Sigmoid colon (tissue), 7 donors: ENCODE measurements around the gene COMMD1. TPM values are rescaled to one million over a fixed set of nuclear protein-coding genes. Genes with fewer than 3 reads are reported as not detected.
"Not testable (repeated sequence)": the region's sequence is repeated elsewhere in the genome, so short reads cannot be mapped to it uniquely, and the experiment has no call there.

Experiments used
- DNase-seq: peaks from one replicate; pipeline ENCODE4 v3.0.0-alpha.2; 2019
- H3K27ac ChIP-seq, 4 donors: fragments of 200-600 bp; sonication (generic); one replicate each; pipeline ENCODE4 v1.5.1; 2016 to 2019; ENCODE audit warnings: mild to moderate bottlenecking in 1 of 4
- H3K27me3 ChIP-seq, 3 donors: fragments of 200-600 bp; sonication (generic); one replicate each; pipeline ENCODE4 v1.5.1; 2019; ENCODE audit warnings: mild to moderate bottlenecking in 1 of 3
- H3K36me3 ChIP-seq, 4 donors: fragments of 200-600 bp; sonication (generic); one replicate each; pipeline ENCODE4 v1.5.1; 2016 to 2019
- H3K4me1 ChIP-seq, 4 donors: fragments of 200-600 bp; sonication (generic); one replicate each; pipeline ENCODE4 v1.5.1; 2017 to 2019
- H3K4me3 ChIP-seq, 4 donors: fragments of 200-600 bp; sonication (generic); one replicate each; pipeline ENCODE4 v1.5.1; 2017 to 2019; ENCODE audit warnings: mild to moderate bottlenecking in 2 of 4, moderate library complexity in 1 of 4
- H3K9me3 ChIP-seq, 4 donors: fragments of 200-600 bp in 3 of 4; sonication (generic) in 3 of 4; one replicate each; pipeline versions ENCODE4 v1.5.1 to v1.6.1; 2013 to 2019
- EP300 ChIP-seq, 4 donors: sonication (generic); formaldehyde crosslinking; IDR thresholded peaks; one replicate each; pipeline ENCODE4 v1.6.1; 2017; ENCODE audit warnings: antibody characterized with exemption in 4 of 4
- POLR2A ChIP-seq, 2 donors: fragments of 450-650 bp; IDR thresholded peaks; one replicate each; pipeline ENCODE4 v1.6.1; 2016; ENCODE audit warnings: antibody characterized with exemption in 2 of 2, mild to moderate bottlenecking in 2 of 2, moderate library complexity in 2 of 2
- POLR2AphosphoS5 ChIP-seq, 4 donors: sonication (generic); formaldehyde crosslinking; IDR thresholded peaks; one replicate each; pipeline ENCODE4 v1.6.1; 2017; ENCODE audit warnings: antibody characterized with exemption in 4 of 4
- WGBS, 2 donors: extraction: QIAGEN DNeasy Blood & Tissue Kit; methylation state at CpG; one replicate each; pipeline ENCODE4 v1.1.7; 2013; 5-methylcytosine and 5-hydroxymethylcytosine counted together
- intact Hi-C: fragments of 100-400 bp; cut with DNase I; formaldehyde crosslinking; loops from one replicate; pipeline ENCODE4 v1.15.1; 2023
- polyA plus RNA-seq, 3 donors: library from polyadenylated mRNA; stranded (reverse); fragments of 200-250 nt; gene quantifications; one replicate each; pipeline ENCODE4 v1.2.3, GENCODE V29; 2013
- total RNA-seq, 4 donors: library from RNA; depleted of rRNA; stranded (reverse); fragments of >200 nt; gene quantifications; one replicate each; pipeline ENCODE4 v1.1.0, GENCODE V29; 2016
- TF ChIP-seq, protein P1 (sequence below), 4 experiments: fragments of 450-650 bp in 3 of 4; fragments of 200-600 bp in 1 of 4; IDR thresholded peaks; one replicate each; pipeline ENCODE4 v1.5.1; 2016 to 2019; ENCODE audit warnings: antibody characterized with exemption in 4 of 4, mild to moderate bottlenecking in 3 of 4, moderate library complexity in 2 of 4
- donor health status: healthy with polysubstance abuse.
- donor health status: Bipolar disorder and iron deficiency.
- donor health status: healthy.

Gene COMMD1
- total and polyA plus RNA-seq, 7 donors = 27.2 to 59.2 (median 50.6) TPM

DNA sequence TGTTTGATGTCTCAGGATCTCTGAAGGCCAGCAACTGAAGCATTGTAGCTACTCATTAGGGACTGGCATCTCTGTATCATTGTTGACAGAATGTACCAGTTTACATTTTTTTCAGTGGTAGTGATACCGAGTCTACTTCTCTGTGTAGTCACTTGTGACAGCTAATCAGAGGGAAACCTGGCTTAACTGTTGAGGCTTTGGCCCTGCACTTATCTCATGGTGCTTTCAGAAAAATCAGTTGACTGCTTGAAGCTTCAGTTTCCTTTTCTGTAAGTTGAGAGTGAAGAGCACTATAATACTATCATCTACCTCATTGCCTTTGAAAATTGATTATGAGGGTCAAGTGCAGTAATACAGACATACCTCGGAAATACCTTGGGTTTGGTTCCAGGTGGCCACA, 90.0 kb downstream of the COMMD1 start:
- Histone ChIP-seq H3K27ac (no peak overlapping the region), H3K27me3 (no peaks in the 10 kb centered on the region), H3K9me3 (no peaks in the 10 kb centered on the region), H3K4me3 (no peak overlapping the region), H3K4me1 (no peaks in the 10 kb centered on the region), H3K36me3 (no peaks in the 10 kb centered on the region)
- 27 to 61% methylated on average over 2 of the region's 2 CpGs for WGBS, 2 donors
- no peak for TF ChIP-seq EP300 (IDR thresholded peaks at IDR 0.05)
- TF ChIP-seq POLR2A (IDR thresholded peaks at IDR 0.05) = no peak
- no peak for TF ChIP-seq POLR2AphosphoS5 (IDR thresholded peaks at IDR 0.05)
- TF ChIP-seq, protein P1, sequence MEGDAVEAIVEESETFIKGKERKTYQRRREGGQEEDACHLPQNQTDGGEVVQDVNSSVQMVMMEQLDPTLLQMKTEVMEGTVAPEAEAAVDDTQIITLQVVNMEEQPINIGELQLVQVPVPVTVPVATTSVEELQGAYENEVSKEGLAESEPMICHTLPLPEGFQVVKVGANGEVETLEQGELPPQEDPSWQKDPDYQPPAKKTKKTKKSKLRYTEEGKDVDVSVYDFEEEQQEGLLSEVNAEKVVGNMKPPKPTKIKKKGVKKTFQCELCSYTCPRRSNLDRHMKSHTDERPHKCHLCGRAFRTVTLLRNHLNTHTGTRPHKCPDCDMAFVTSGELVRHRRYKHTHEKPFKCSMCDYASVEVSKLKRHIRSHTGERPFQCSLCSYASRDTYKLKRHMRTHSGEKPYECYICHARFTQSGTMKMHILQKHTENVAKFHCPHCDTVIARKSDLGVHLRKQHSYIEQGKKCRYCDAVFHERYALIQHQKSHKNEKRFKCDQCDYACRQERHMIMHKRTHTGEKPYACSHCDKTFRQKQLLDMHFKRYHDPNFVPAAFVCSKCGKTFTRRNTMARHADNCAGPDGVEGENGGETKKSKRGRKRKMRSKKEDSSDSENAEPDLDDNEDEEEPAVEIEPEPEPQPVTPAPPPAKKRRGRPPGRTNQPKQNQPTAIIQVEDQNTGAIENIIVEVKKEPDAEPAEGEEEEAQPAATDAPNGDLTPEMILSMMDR (IDR thresholded peaks at IDR 0.05) = no peak
- intact Hi-C loops = loop anchor here (2.0 kb wide), 1 partner anchor 415 kb away; no protein-coding TSS in a partner anchor
- no peak for DNase-seq

DNA sequence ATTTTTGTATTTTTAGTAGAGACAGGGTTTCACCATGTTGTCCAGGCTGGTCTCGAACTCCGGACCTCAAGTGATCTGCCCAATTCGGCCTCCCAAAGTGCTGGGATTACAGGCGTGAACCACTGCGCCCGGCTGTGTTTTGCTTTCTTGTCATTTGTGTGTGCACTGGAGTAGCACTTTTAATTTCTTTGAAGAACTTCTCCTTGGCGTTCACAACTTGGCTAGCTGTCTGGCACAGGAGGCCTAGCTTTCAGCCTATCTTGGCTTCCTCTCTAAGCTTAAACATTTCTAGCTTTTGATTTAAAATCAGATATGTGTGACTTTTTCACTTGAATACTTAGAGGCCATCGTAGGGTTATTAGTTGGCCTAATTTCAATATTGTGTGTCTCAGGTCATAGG, 93.0 kb downstream of the COMMD1 start:
- Histone ChIP-seq H3K36me3 (no peaks in the 10 kb centered on the region), H3K27me3 (no peaks in the 10 kb centered on the region), H3K27ac (no peak overlapping the region), H3K4me3 (no peak overlapping the region), H3K4me1 (no peaks in the 10 kb centered on the region), H3K9me3 (no peaks in the 10 kb centered on the region)
- TF ChIP-seq EP300 (IDR thresholded peaks at IDR 0.05) = no peak
- TF ChIP-seq, protein P1 (IDR thresholded peaks at IDR 0.05) = no peak
- WGBS, 2 donors = 94 to 95% methylated on average over 8 of the region's 8 CpGs
- DNase-seq = no peak
- intact Hi-C loops = no loop called here

DNA sequence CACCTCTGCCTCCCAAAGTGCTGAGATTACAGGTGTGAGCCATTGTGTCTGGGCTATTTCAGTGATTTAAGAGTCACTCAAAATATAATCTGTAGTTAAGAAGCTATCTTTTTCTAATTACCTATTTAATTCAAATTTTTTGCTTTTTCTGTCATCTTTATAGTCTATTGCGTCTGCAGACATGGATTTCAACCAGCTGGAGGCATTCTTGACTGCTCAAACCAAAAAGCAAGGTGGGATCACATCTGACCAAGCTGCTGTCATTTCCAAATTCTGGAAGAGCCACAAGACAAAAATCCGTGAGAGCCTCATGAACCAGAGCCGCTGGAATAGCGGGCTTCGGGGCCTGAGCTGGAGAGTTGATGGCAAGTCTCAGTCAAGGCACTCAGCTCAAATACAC, 95.1 kb downstream of the COMMD1 start:
- Histone ChIP-seq H3K4me3 (no peak overlapping the region), H3K4me1 (no peaks in the 10 kb centered on the region), H3K27ac (no peak overlapping the region), H3K36me3 (no peaks in the 10 kb centered on the region), H3K9me3 (no peaks in the 10 kb centered on the region), H3K27me3 (no peaks in the 10 kb centered on the region)
- intact Hi-C loops = no loop called here
- no peak for DNase-seq
- no peak for TF ChIP-seq POLR2AphosphoS5 (IDR thresholded peaks at IDR 0.05)
- TF ChIP-seq, protein P1 (IDR thresholded peaks at IDR 0.05) = no peak
- WGBS, 2 donors = 86 to 98% methylated on average over 5 of the region's 5 CpGs

DNA sequence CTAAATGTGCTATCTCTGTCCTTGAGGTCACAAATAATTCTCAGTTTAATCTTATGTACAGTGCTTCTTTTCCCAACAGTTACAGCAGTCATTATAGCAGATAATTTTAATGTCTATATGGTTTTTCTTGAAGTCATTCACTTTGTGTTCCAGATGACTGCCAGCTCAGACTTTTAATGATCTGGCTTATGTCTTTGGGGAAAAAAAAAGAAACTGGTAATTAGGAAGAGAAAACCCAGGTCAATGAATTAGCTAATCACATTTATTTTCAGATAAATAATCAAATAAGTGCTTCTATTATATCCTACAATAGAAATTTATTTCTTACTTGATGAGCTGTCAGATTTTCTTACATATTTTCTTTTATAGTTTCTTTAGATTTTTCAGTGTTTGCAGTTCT, 96.0 kb downstream of the COMMD1 start:
- H3K4me1 ChIP-seq = peaks cover 0 to 3% (median 3%) of the 10 kb centered on the region in 4 donors
- no peak for DNase-seq
- intact Hi-C loops = no loop called here
- H3K9me3 ChIP-seq = no peaks in the 10 kb centered on the region
- H3K36me3 ChIP-seq = no peaks in the 10 kb centered on the region
- no peak overlapping the region for H3K4me3 ChIP-seq
- no peak for TF ChIP-seq POLR2AphosphoS5 (IDR thresholded peaks at IDR 0.05)
- no peak for TF ChIP-seq EP300 (IDR thresholded peaks at IDR 0.05)
- TF ChIP-seq, protein P1 (IDR thresholded peaks at IDR 0.05) = no peak
- TF ChIP-seq POLR2A (IDR thresholded peaks at IDR 0.05) = no peak
- no peak overlapping the region for H3K27ac ChIP-seq
- H3K27me3 ChIP-seq = no peaks in the 10 kb centered on the region

DNA sequence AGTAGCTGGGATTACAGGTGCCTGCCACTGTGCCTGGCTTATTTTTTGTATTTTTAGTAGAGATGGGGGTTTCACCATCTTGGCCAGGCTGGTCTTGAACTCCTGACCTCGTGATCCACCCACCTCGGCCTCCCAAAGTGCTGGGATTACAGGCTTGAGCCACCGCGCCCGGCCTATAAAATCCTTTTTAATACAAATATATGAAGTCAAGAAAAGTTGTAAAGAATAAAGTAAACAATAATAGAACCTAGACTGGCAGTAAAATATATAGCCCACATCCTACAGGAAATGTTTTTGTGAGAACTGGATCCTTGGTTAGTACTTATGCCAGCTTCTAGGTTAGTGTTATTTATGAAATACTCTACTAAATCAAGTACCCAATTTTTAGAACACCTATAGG, 99.0 kb downstream of the COMMD1 start:
- H3K9me3 ChIP-seq, H3K36me3 ChIP-seq, intact Hi-C loops, DNase-seq, H3K27ac ChIP-seq, H3K27me3 ChIP-seq, H3K4me3 ChIP-seq: not testable (repeated sequence)
- peaks cover 0 to 13% (median 7%) of the 10 kb centered on the region in 4 donors for H3K4me1 ChIP-seq
- 15 to 64% methylated on average over 5 of the region's 5 CpGs for WGBS, 2 donors
